Ishikawa (cell line): ENCODE data around the gene PIEZO2.

Source experiments
- CEBPB ChIP-seq: IDR thresholded peaks from 2 replicates; pipeline ENCODE4 v1.6.1; 2012
- EGR1 ChIP-seq: IDR thresholded peaks from 2 replicates; pipeline ENCODE4 v1.6.1; 2012
- EP300 ChIP-seq: IDR thresholded peaks from 2 replicates; pipeline ENCODE4 v1.6.1; 2012; ENCODE audit warnings: borderline replicate concordance
- MAX ChIP-seq: IDR thresholded peaks from 2 replicates; pipeline ENCODE4 v1.6.1; 2012
- NFIC ChIP-seq: IDR thresholded peaks from 2 replicates; pipeline ENCODE4 v1.6.1; 2012
- RAD21 ChIP-seq: IDR thresholded peaks from 2 replicates; pipeline ENCODE4 v1.6.1; 2012; ENCODE audit warnings: low read depth
- TAF1 ChIP-seq: IDR thresholded peaks from 2 replicates; pipeline ENCODE4 v1.6.1; 2012; ENCODE audit warnings: low read depth, mild to moderate bottlenecking

GRCh38 chr18:10679557-10680270 is 469.7 kb downstream of the PIEZO2 start:
- TF ChIP-seq TAF1, result no peak
- TF ChIP-seq MAX, result no peak
- no peak for TF ChIP-seq EP300
- no peak for TF ChIP-seq EGR1
- TF ChIP-seq CEBPB, result no peak
- TF ChIP-seq RAD21, result no peak
- TF ChIP-seq NFIC, result no peak
